ENCODE data around the gene EMX2.

The EMX2 gene

GRCh38 chr10:117542706-117543224 is at the start of gene EMX2:
Gene EMX2 (plus strand): TSS chr10:117542746. CDS start chr10:117543268, 522 bp downstream.
- Histone ChIP-seq H3K27ac (ENCODE audit: low read length) (no peak within 1 kb of the TSS), H3K4me1 (ENCODE audit: control insufficient read depth, insufficient read depth, low read length) (peaks cover 49% of the 10 kb centered on the region), H3K9me3 (ENCODE audit: control insufficient read depth in 2 of 2, low read length in 2 of 2) (no peaks in the 10 kb centered on the region), H3K9ac (ENCODE audit: low read length in 2 of 2) (no peak within 1 kb of the TSS), H3K36me3 (ENCODE audit: control insufficient read depth in 2 of 2, insufficient read depth in 2 of 2, low read length in 2 of 2) (no peaks in the 10 kb centered on the region), H3K4me3 (ENCODE audit: low read length in 2 of 2) (peak within 1 kb of the TSS; percentile 8 to 66), H3K27me3 (ENCODE audit: control insufficient read depth in 1 of 2, insufficient read depth in 2 of 2, low read length in 2 of 2) (peaks cover 83 to 92% of the 10 kb centered on the region in 2 donors)

- Histone ChIP-seq H3K4me1 (ENCODE audit: control insufficient read depth, insufficient read depth, low read length) (peaks cover 2% of the 10 kb centered on the region), H3K9ac (ENCODE audit: low read length in 2 of 2) (no peak overlapping the region), H3K27ac (ENCODE audit: low read length) (no peak overlapping the region), H3K36me3 (ENCODE audit: control insufficient read depth in 2 of 2, insufficient read depth in 2 of 2, low read length in 2 of 2) (no peaks in the 10 kb centered on the region), H3K4me3 (ENCODE audit: low read length in 2 of 2) (no peak overlapping the region), H3K9me3 (ENCODE audit: control insufficient read depth in 2 of 2, low read length in 2 of 2) (no peaks in the 10 kb centered on the region), H3K27me3 (ENCODE audit: control insufficient read depth in 1 of 2, insufficient read depth in 2 of 2, low read length in 2 of 2) (peaks cover 6 to 13% of the 10 kb centered on the region in 2 donors)
These were observed 46.5 kb upstream of the EMX2 start for GRCh38 chr10:117496031-117496430.

- no peak overlapping the region for H3K9ac ChIP-seq (ENCODE audit: low read length in 2 of 2)
- no peaks in the 10 kb centered on the region for H3K36me3 ChIP-seq (ENCODE audit: control insufficient read depth in 2 of 2, insufficient read depth in 2 of 2, low read length in 2 of 2)
- no peak overlapping the region for H3K4me3 ChIP-seq (ENCODE audit: low read length in 2 of 2)
- peaks cover 2% of the 10 kb centered on the region for H3K4me1 ChIP-seq (ENCODE audit: control insufficient read depth, insufficient read depth, low read length)
- H3K27ac ChIP-seq (ENCODE audit: low read length) = no peak overlapping the region
- no peaks in the 10 kb centered on the region for H3K9me3 ChIP-seq (ENCODE audit: control insufficient read depth in 2 of 2, low read length in 2 of 2)
- peaks cover 4 to 13% of the 10 kb centered on the region in 2 donors for H3K27me3 ChIP-seq (ENCODE audit: control insufficient read depth in 1 of 2, insufficient read depth in 2 of 2, low read length in 2 of 2)
These were observed 45.9 kb upstream of the EMX2 start for GRCh38 chr10:117496616-117497028.

- peaks cover under 1 to 7% of the 10 kb centered on the region in 2 donors for H3K27me3 ChIP-seq (ENCODE audit: control insufficient read depth in 1 of 2, insufficient read depth in 2 of 2, low read length in 2 of 2)
- H3K9ac ChIP-seq (ENCODE audit: low read length in 2 of 2) = no peak overlapping the region
- no peaks in the 10 kb centered on the region for H3K36me3 ChIP-seq (ENCODE audit: control insufficient read depth in 2 of 2, insufficient read depth in 2 of 2, low read length in 2 of 2)
- peaks cover 2% of the 10 kb centered on the region for H3K4me1 ChIP-seq (ENCODE audit: control insufficient read depth, insufficient read depth, low read length)
- H3K27ac ChIP-seq (ENCODE audit: low read length) = no peak overlapping the region
- no peaks in the 10 kb centered on the region for H3K9me3 ChIP-seq (ENCODE audit: control insufficient read depth in 2 of 2, low read length in 2 of 2)
- no peak overlapping the region for H3K4me3 ChIP-seq (ENCODE audit: low read length in 2 of 2)
These were observed 44.8 kb upstream of the EMX2 start for GRCh38 chr10:117497736-117498135.

- Histone ChIP-seq H3K36me3 (ENCODE audit: control insufficient read depth in 2 of 2, insufficient read depth in 2 of 2, low read length in 2 of 2) (no peaks in the 10 kb centered on the region), H3K27me3 (ENCODE audit: control insufficient read depth in 1 of 2, insufficient read depth in 2 of 2, low read length in 2 of 2) (peaks cover 0 to 7% of the 10 kb centered on the region in 2 donors), H3K9ac (ENCODE audit: low read length in 2 of 2) (no peak overlapping the region), H3K9me3 (ENCODE audit: control insufficient read depth in 2 of 2, low read length in 2 of 2) (no peaks in the 10 kb centered on the region), H3K4me3 (ENCODE audit: low read length in 2 of 2) (no peak overlapping the region), H3K4me1 (ENCODE audit: control insufficient read depth, insufficient read depth, low read length) (peaks cover 2% of the 10 kb centered on the region), H3K27ac (ENCODE audit: low read length) (no peak overlapping the region)
These were observed 43.1 kb upstream of the EMX2 start for GRCh38 chr10:117499248-117500105.

- no peak overlapping the region for H3K4me3 ChIP-seq (ENCODE audit: low read length in 2 of 2)
- H3K36me3 ChIP-seq (ENCODE audit: control insufficient read depth in 2 of 2, insufficient read depth in 2 of 2, low read length in 2 of 2) = no peaks in the 10 kb centered on the region
- H3K9ac ChIP-seq (ENCODE audit: low read length in 2 of 2) = no peak overlapping the region
- H3K27me3 ChIP-seq (ENCODE audit: control insufficient read depth in 1 of 2, insufficient read depth in 2 of 2, low read length in 2 of 2) = peaks cover 0 to 11% of the 10 kb centered on the region in 2 donors
- no peaks in the 10 kb centered on the region for H3K9me3 ChIP-seq (ENCODE audit: control insufficient read depth in 2 of 2, low read length in 2 of 2)
- no peak overlapping the region for H3K27ac ChIP-seq (ENCODE audit: low read length)
- peaks cover 2% of the 10 kb centered on the region for H3K4me1 ChIP-seq (ENCODE audit: control insufficient read depth, insufficient read depth, low read length)
These were observed 42.1 kb upstream of the EMX2 start for GRCh38 chr10:117500456-117500855.

GRCh38 chr10:117501460-117502035 is 41.0 kb upstream of the EMX2 start:
- no peaks in the 10 kb centered on the region for H3K9me3 ChIP-seq (ENCODE audit: control insufficient read depth in 2 of 2, low read length in 2 of 2)
- peaks cover 2% of the 10 kb centered on the region for H3K4me1 ChIP-seq (ENCODE audit: control insufficient read depth, insufficient read depth, low read length)
- peaks cover 0 to 13% of the 10 kb centered on the region in 2 donors for H3K27me3 ChIP-seq (ENCODE audit: control insufficient read depth in 1 of 2, insufficient read depth in 2 of 2, low read length in 2 of 2)
- no peak overlapping the region for H3K9ac ChIP-seq (ENCODE audit: low read length in 2 of 2)
- H3K4me3 ChIP-seq (ENCODE audit: low read length in 2 of 2) = no peak overlapping the region
- H3K36me3 ChIP-seq (ENCODE audit: control insufficient read depth in 2 of 2, insufficient read depth in 2 of 2, low read length in 2 of 2) = no peaks in the 10 kb centered on the region
- no peak overlapping the region for H3K27ac ChIP-seq (ENCODE audit: low read length)

- H3K27me3 ChIP-seq (ENCODE audit: control insufficient read depth in 1 of 2, insufficient read depth in 2 of 2, low read length in 2 of 2) = peaks cover 3 to 13% of the 10 kb centered on the region in 2 donors
These were observed 39.9 kb upstream of the EMX2 start for GRCh38 chr10:117502421-117503243.

GRCh38 chr10:117503244-117504205 is 39.0 kb upstream of the EMX2 start:
- Histone ChIP-seq H3K27ac (ENCODE audit: low read length) (no peak overlapping the region), H3K4me1 (ENCODE audit: control insufficient read depth, insufficient read depth, low read length) (no peaks in the 10 kb centered on the region), H3K9me3 (ENCODE audit: control insufficient read depth in 2 of 2, low read length in 2 of 2) (no peaks in the 10 kb centered on the region), H3K36me3 (ENCODE audit: control insufficient read depth in 2 of 2, insufficient read depth in 2 of 2, low read length in 2 of 2) (no peaks in the 10 kb centered on the region), H3K9ac (ENCODE audit: low read length in 2 of 2) (no peak overlapping the region), H3K27me3 (ENCODE audit: control insufficient read depth in 1 of 2, insufficient read depth in 2 of 2, low read length in 2 of 2) (peaks cover 3 to 11% of the 10 kb centered on the region in 2 donors), H3K4me3 (ENCODE audit: low read length in 2 of 2) (no peak overlapping the region)

More at GRCh38 chr10:117502421-117503243, 39.9 kb upstream of the EMX2 start:
- H3K36me3 ChIP-seq (ENCODE audit: control insufficient read depth in 2 of 2, insufficient read depth in 2 of 2, low read length in 2 of 2) = no peaks in the 10 kb centered on the region
- no peaks in the 10 kb centered on the region for H3K4me1 ChIP-seq (ENCODE audit: control insufficient read depth, insufficient read depth, low read length)
- no peak overlapping the region for H3K27ac ChIP-seq (ENCODE audit: low read length)
- no peaks in the 10 kb centered on the region for H3K9me3 ChIP-seq (ENCODE audit: control insufficient read depth in 2 of 2, low read length in 2 of 2)
- no peak overlapping the region for H3K9ac ChIP-seq (ENCODE audit: low read length in 2 of 2)
- H3K4me3 ChIP-seq (ENCODE audit: low read length in 2 of 2) = no peak overlapping the region
